SK-N-MC (cell line): Measurements from ENCODE around the gene EHD3.

Source experiments
- DNase-seq: peaks from one replicate; pipeline ENCODE4 v3.0.0-alpha.2; 2011; ENCODE audit warnings: low read depth, low spot score
- H3K27ac ChIP-seq: fragments of 200-600 bp; sonication (generic); 2 replicates; pipeline ENCODE4 v1.5.1; 2016; ENCODE audit warnings: mixed run types
- H3K36me3 ChIP-seq: fragments of 200-600 bp; sonication (generic); 2 replicates; pipeline ENCODE4 v1.6.1; 2017; ENCODE audit warnings: antibody characterized with exemption, low read length, mixed read lengths; ENCODE audit not compliant: insufficient read depth
- H3K4me3 ChIP-seq: fragments of 200-600 bp; sonication (generic); 2 replicates; pipeline ENCODE4 v1.5.1; 2016
- H3K9ac ChIP-seq: fragments of 200-600 bp; sonication (generic); 2 replicates; pipeline ENCODE4 v1.8.0; 2017; ENCODE audit warnings: mixed run types, mixed read lengths; ENCODE audit not compliant: insufficient read length
- H3K9me3 ChIP-seq: fragments of 200-600 bp; sonication (generic); 2 replicates; pipeline ENCODE4 v1.6.1; 2017; ENCODE audit warnings: low read depth, mild to moderate bottlenecking, antibody characterized with exemption, low read length, moderate library complexity, mixed read lengths
- EZH2 ChIP-seq: fragments of 200-600 bp; sonication (generic); IDR thresholded peaks from one replicate; pipeline ENCODE4 v1.6.1; 2017; ENCODE audit warnings: antibody characterized with exemption
- FOXP2 ChIP-seq: optimal IDR thresholded peaks from 2 replicates; pipeline ENCODE3; 2011; ENCODE audit warnings: mild to moderate bottlenecking, moderate library complexity; ENCODE audit not compliant: insufficient read depth; ENCODE audit errors: extremely low read length, control extremely low read depth

EHD3 gene

DNA sequence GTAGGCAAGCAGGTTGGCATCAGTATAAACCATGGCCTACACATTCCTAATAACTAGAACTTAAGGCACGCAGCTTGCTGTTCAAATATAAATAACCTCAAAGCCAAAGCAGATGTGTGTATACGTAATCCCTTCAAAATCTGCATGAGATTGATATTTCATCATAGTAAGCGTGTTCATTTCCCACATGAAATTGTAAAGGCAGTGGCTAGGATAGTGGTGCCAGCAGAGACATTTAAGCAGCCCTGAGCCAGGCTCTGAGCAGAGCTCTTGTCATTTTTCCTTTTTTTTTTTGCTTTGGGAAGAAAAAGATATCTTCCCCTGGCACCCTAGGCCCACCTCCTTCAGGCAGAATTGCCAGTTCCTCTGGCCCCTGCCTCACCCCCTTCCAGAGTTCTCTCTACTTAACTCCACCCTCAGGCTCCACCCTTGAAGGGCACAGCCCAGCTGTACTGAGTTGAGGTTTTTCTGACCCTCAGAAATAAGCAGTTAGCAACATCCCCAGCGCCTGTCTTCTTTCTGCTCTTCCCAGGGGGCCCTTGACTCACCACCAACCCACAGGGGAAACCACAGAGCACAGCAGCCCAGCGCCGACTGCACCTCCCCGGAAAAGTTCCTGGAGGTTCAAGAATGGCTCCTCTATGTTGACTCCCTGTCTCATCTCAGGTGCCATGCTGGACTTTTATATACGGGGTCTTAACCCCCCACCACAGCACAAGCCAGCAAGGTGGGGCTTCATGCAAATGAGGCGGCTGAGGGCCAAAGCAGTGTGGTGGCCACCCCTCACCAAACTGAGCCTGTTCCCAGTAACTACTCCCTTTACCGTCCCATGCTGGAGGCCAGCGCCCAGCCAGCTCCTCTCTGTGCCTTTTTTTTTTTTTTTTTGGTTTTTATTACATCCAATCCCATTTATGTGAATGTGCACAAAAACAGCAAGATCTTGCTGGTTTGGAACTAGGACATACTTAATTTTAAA lies 84.7 kb downstream of the EHD3 start:
- no peaks in the 10 kb centered on the region for H3K36me3 ChIP-seq
- peak overlapping the region; percentile 51 for H3K4me3 ChIP-seq
- TF ChIP-seq EZH2 (no peak), FOXP2 (peak; percentile 10)
- peak overlapping the region; percentile 84 for H3K27ac ChIP-seq
- DNase-seq: peak; percentile 39
- H3K9ac ChIP-seq: no peak overlapping the region
- no peaks in the 10 kb centered on the region for H3K9me3 ChIP-seq
